Neuron (in vitro differentiated cells): ENCODE results near the gene ZC3HAV1L.

ENCODE experiments used
- H2AFZ ChIP-seq: one replicate; pipeline ENCODE4 v1.6.1; 2013; ENCODE audit warnings: low read depth, mild to moderate bottlenecking, inconsistent platforms, low read length, moderate library complexity
- H3K27me3 ChIP-seq: one replicate; pipeline ENCODE4 v1.6.1; 2013; ENCODE audit warnings: low read length; ENCODE audit not compliant: insufficient read depth
- H3K36me3 ChIP-seq: one replicate; pipeline ENCODE4 v1.6.1; 2013; ENCODE audit warnings: low read length; ENCODE audit not compliant: insufficient read depth
- H3K4me1 ChIP-seq: one replicate; pipeline ENCODE4 v1.6.1; 2013; ENCODE audit warnings: low read length; ENCODE audit not compliant: insufficient read depth
- H3K4me3 ChIP-seq: 2 replicates; pipeline ENCODE4 v1.5.1; 2013; ENCODE audit warnings: mild to moderate bottlenecking, low read length, moderate library complexity
- H3K9me3 ChIP-seq: one replicate; pipeline ENCODE4 v1.6.1; 2013; ENCODE audit warnings: low read length

The ZC3HAV1L gene

DNA sequence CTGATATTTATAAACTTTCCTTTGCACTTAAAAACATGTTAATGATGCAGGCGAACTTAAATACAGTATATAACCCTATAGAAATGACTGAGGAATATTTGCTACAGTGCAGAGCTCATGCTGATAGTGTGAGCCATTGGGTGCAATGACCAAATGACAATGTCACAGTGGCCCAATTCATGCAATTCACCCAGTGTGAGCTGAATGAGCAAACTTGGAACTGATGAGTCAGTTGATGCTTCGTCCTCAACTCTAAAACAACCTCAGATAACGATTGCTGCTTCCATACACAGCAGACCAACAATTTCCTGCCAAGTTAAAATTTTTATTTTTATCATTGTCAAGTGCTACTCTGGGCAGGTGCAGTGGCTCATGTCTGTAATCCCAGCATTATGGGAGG, 12.1 kb upstream of the ZC3HAV1L start:
- Histone ChIP-seq H3K9me3 (no peaks in the 10 kb centered on the region), H3K4me1 (no peaks in the 10 kb centered on the region), H3K36me3 (peaks cover 13% of the 10 kb centered on the region), H3K27me3 (no peaks in the 10 kb centered on the region), H2AFZ (no peak overlapping the region), H3K4me3 (no peak overlapping the region)

DNA sequence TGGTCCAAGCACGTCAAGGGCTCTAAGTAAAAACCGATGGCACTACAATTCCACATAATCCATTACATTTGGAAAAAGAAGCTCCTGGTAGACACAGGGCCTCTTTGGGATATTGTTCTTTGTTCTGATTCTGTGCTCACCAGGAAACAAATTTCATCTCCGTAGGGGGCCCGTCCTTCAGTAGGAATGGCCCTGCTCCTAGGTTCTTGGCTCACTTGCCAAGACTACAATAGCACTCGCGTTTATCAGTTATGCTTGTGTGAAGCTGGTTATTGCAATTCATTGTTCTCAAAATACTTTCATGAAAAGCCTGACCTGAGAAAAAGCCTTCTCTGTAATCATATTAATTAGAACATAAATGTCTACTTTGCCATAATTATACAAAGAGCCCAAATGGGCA, 10.3 kb upstream of the ZC3HAV1L start:
- Histone ChIP-seq H2AFZ (no peak overlapping the region), H3K9me3 (no peaks in the 10 kb centered on the region), H3K4me3 (no peak overlapping the region), H3K4me1 (no peaks in the 10 kb centered on the region), H3K36me3 (peaks cover 13% of the 10 kb centered on the region), H3K27me3 (no peaks in the 10 kb centered on the region)

DNA sequence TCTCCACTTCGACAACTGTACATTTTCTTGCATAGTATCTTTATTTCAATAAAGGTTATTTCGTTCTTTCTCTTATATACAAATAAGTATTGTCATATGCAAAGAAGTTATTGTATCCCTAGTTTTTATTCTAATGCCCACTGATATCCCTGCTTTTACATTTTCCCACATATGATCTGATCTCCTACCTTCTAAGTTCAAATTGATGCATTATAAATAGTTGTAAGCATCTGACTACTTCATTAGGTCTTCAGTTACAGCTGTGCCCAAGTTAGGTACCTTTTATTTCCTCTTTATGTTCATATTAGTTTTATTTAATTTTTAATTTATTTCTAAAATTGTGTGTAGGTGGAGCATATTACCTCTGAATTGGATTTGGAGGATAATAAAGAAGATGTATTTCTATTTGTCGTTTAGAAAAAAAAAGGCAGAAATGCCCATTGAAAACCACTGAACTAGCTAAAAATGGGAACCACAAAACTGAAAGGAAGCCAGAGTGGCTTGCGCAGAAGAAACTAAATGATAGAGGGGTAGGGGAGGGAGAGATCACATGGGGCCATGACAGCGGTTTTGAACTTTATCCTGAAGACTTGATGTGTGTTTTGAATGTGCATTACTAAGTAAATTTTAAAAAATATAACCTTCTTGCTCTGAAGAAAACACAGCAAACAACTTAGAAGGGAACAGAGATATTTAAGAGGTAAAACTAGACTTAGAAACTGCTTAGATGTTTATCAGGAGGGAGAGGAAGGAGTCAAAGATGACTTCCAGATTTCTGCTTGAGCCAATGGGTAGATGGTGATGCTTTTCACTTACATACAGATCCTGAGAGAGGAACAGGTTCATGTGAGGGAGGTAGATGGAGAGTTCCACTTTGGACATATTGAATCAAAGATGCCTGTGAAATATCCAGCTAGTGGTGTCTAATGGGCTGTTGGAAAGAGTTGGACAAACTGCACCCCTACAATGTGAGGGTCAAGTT, 9.3 kb upstream of the ZC3HAV1L start:
- Histone ChIP-seq H3K27me3 (no peaks in the 10 kb centered on the region), H3K4me3 (no peak overlapping the region), H3K36me3 (peaks cover 11% of the 10 kb centered on the region), H2AFZ (no peak overlapping the region), H3K4me1 (no peaks in the 10 kb centered on the region), H3K9me3 (no peaks in the 10 kb centered on the region)

DNA sequence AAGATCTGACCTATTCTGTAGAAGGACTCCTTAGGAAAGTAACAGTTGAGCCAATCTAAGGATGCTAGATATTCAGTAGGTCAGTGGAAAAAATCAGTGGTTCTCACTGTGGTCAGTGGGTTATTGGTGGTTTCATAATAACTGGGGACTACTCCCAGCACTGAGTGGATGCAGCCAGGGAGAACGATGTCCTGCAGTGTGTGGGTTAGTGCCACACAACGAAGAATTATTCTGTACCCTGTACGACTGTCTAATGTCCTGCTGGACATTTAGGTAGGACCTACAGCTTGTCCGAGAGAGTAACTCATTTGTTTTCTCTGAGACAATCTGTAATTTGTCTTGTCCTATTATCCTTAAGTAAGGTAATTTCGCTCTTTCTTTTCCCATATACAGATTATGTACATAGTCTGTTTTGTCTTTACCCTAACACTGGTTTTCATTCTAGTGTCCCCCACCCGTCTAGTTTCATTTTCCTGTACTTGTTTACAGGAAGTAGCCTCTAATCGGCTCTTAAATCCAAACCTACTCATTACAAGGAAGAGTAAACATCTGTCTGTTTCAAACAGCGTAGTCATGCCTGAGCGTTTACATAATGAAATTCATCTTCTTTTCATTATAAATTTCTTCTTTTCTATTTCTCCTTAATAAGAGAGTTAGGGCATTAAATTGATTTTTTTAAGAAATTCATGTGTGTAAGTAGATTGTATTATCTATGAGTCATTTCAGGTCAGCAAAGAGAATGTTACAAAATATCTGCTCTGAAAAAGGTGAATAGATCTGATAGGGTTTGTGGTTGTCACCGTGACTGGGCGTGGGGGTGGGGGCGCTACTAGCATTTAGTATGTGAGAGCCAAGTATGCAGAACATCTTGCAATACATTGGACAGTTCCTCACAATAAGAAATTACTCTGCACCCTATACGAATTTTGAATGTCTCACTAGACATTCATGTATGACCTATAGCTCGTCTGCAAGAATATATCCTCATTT, 8.3 kb upstream of the ZC3HAV1L start:
- H3K36me3 ChIP-seq = peaks cover 6% of the 10 kb centered on the region
- H3K27me3 ChIP-seq = no peaks in the 10 kb centered on the region
- no peak overlapping the region for H2AFZ ChIP-seq
- H3K4me3 ChIP-seq = no peak overlapping the region
- H3K4me1 ChIP-seq = no peaks in the 10 kb centered on the region
- no peaks in the 10 kb centered on the region for H3K9me3 ChIP-seq

DNA sequence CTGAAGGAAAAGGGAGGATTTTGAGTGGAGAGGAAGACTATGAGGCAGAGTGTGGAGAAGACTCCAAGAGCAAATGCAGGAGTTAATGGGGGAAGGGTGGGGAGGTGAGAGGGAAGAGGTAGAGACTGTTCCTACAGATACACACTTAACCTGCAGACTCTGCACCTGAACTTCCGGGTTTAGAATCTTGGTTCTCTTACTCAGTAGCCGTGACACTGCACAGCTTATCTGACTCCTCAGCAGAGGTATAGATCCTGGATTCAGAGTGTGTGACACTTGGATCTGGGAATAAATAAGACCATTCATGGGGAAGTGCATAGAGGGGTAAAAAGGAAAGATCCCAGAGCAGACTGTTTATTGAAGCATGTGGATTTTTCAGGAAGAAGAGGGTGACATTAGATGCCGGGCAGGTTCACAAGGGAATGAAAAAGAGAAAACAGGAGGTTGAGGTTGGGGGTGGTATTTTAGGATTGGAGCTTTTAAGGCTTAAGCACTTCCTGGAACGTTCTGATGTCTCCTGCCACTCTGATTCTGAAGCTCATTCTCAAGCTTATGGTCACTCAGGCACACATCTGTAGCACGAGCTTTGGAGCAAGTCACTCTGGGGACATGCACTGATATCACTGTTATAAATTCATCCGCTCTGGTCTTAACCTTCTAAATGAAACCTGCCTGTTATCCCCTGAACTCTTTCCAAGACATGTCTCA, 5.7 kb upstream of the ZC3HAV1L start:
- H2AFZ ChIP-seq = no peak overlapping the region
- no peaks in the 10 kb centered on the region for H3K9me3 ChIP-seq
- no peaks in the 10 kb centered on the region for H3K27me3 ChIP-seq
- H3K36me3 ChIP-seq = peaks cover 1% of the 10 kb centered on the region
- no peaks in the 10 kb centered on the region for H3K4me1 ChIP-seq
- H3K4me3 ChIP-seq = no peak overlapping the region

DNA sequence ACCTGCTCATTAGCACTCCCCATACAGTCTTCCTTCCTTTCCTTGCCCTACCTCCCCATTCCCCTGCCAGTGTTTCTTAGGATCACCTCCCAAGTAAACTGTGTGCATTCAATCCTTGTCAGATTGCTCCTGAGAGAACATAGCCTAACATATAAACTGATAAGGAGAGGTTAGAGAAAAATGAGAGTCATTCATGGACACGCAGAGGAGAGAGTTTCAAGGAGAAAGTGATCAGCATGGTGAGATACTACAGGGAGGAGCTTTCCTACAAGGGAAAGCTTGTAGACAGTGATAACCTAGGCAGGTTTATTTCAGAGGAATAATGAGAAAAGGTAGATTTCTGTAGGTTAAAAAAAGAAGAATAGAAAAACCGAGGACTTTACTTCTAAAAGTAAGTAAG, 2.8 kb upstream of the ZC3HAV1L start:
- Histone ChIP-seq H3K36me3 (no peaks in the 10 kb centered on the region), H3K4me1 (no peaks in the 10 kb centered on the region), H3K4me3 (no peak overlapping the region), H3K27me3 (peaks cover 11% of the 10 kb centered on the region), H3K9me3 (no peaks in the 10 kb centered on the region), H2AFZ (no peak overlapping the region)

DNA sequence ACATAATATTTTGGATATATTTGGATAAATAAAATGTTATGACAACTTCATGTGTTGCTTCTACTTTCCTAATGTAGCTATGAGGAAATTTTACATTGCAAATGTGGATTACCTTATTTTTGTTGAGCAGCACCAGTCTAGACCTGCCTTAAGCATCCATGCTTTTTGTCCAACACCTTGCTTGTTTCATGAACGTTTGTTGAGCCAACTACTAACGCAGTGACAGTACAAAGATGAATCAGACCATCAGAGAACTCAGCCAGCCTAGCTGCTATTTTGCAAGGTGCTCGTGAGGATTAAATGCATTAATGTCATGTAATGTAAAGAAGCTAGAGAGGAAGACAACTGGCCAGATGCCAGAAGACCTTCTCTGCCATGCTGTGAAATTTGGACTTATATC, 1.1 kb upstream of the ZC3HAV1L start:
- Histone ChIP-seq H3K4me3 (no peak overlapping the region), H3K36me3 (no peaks in the 10 kb centered on the region), H3K27me3 (peaks cover 12% of the 10 kb centered on the region), H3K4me1 (no peaks in the 10 kb centered on the region), H3K9me3 (peaks cover 2% of the 10 kb centered on the region), H2AFZ (no peak overlapping the region)

DNA sequence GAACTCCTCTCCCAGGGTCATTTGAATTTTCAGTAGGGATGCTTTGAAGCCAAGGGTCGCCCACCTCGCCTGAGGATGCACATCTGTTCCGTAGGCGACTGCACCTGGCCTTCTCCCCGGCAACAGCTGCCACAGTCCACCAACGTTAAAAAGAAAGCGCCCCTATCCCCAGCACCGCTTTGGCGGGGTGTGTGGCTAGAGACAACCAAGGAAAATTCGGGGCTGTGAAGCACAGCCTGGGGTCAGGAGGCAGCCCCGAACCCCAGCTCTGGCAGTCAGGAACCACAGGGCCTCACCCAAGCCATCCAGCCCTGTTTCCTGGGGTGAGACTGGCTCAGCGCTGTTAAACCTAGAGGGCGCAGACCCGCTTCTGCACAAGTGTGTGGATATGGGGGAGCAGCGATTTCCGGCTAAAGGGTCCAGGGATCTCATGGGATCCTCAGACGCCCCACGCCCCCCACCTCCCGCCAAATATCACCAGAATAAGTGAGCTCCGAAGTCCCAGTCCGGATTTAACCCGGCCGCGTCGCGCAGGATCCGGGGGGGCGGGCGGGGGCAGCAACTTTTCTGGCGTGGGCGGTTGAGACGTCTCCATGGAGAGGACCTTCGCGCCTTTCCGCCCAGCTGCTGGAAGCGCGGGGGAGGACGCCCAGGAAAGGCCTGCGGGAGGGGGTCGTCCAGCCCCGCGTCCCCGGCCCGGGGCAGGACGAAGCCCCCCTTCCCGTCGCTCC, 822 bp downstream of the ZC3HAV1L start:
- Histone ChIP-seq H3K36me3 (no peaks in the 10 kb centered on the region), H3K4me3 (no peak overlapping the region), H3K9me3 (peaks cover 2% of the 10 kb centered on the region), H3K4me1 (no peaks in the 10 kb centered on the region), H3K27me3 (peaks cover 12% of the 10 kb centered on the region), H2AFZ (no peak overlapping the region)

DNA sequence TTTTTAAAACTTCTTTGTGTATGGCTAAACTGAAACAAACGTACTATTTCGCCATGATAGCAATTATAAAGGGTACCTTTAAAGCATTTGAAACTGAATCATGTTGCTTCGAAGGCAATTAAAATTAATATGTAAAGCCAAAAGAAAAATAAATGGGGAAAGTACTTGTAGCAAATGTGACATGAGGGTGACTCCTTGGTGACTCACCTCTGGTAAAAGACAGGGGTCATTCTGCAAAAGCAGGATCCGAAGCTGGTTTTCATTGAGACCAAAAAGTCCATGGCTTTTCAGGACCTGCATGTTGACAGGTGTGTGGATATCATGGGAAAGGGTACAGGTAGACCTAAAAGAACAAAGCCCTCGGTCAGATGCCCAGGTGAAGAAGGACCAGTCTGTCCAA, 1.5 kb downstream of the ZC3HAV1L start:
- H3K4me3 ChIP-seq = no peak overlapping the region
- H3K9me3 ChIP-seq = peaks cover 2% of the 10 kb centered on the region
- no peak overlapping the region for H2AFZ ChIP-seq
- H3K4me1 ChIP-seq = no peaks in the 10 kb centered on the region
- H3K36me3 ChIP-seq = no peaks in the 10 kb centered on the region
- H3K27me3 ChIP-seq = peaks cover 12% of the 10 kb centered on the region

DNA sequence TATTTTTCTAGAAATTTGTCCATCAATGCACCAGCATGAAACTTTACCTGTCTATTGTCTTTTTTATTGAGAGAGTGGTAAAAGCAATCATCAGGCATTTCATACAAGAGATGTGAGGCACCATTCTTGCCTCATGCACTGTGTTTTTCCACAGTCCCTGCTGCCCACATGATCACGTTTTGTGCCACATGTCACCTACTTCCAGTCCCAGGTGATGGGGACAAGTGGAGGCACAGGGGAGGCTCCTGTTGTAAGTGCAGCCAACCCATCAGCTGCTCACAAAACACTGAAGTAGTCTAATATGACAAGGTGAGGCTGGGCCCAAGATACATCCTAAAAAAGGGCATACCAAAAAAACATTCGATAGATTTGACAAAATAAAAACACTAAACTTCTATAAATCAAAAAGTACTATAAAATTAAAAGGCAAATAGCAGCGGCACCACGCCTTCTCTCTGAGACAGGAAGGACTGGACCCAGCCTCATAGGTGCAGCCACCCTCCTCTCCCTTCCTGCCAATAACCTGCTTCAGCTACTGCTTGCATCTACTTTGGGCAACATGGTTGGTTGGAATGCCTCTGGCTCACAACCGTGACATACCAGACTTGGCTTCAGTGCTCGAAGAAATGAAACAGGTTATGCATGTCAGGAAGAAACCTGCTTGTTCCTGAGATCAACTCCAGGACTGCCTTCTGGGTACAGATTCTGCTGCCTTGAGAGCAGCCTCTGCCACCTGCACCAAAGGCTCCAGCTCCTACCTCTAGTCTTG, 2.3 kb downstream of the ZC3HAV1L start:
- Histone ChIP-seq H3K9me3 (peaks cover 2% of the 10 kb centered on the region), H3K36me3 (no peaks in the 10 kb centered on the region), H3K4me1 (no peaks in the 10 kb centered on the region), H3K4me3 (no peak overlapping the region), H3K27me3 (peaks cover 12% of the 10 kb centered on the region), H2AFZ (no peak overlapping the region)

DNA sequence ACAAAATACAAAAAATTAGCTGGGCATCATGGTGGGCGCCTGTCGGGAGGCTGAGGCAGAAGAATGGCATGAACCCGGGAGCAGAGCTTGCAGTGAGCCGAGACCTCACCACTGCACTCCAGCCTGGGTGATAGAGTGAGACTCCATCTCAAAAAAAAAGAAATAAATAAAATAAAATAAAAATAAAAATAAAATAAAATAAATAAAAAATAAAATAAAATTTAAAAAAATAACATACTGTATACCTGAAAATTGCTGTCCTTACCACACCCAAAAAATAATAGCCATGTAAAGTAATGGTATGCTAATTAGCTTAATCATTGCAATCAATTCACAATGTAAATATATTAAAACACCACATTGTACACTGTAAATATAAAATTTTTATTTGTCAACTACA, 3.4 kb downstream of the ZC3HAV1L start:
- Histone ChIP-seq H2AFZ (no peak overlapping the region), H3K27me3 (peaks cover 12% of the 10 kb centered on the region), H3K4me1 (no peaks in the 10 kb centered on the region), H3K36me3 (no peaks in the 10 kb centered on the region), H3K9me3 (peaks cover 2% of the 10 kb centered on the region), H3K4me3 (no peak overlapping the region)

DNA sequence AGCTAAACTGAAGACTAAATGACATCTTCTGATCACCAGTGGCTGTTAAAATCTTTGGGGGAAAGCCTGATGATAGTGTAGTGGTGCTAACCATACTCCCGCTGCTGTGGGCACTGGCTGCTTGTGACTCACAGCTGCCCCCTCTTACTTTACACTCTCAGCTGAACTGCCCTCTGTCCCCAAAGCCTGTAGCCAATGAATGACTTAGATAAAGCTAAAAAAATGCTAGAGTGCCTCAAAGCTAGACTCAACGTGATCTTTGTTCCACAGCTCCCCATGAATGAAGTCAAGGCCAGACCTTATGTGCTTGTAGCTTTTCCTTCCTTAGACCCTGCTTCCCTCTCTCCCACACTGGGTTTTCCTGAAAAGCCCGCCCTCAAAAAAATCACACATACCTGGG, 6.5 kb downstream of the ZC3HAV1L start:
- Histone ChIP-seq H3K27me3 (peaks cover 6% of the 10 kb centered on the region), H3K4me1 (no peaks in the 10 kb centered on the region), H3K36me3 (no peaks in the 10 kb centered on the region), H2AFZ (no peak overlapping the region), H3K9me3 (peaks cover 2% of the 10 kb centered on the region), H3K4me3 (no peak overlapping the region)
